SHP77 (cell line): ENCODE measurements around the gene CIAO1.
"Not testable (repeated sequence)": the region's sequence is repeated elsewhere in the genome, so short reads cannot be mapped to it uniquely, and the experiment has no call there.

Experiments
- DNase-seq, 2 experiments: peaks; one replicate each; lab custom pipeline; 2025; lab: John Stamatoyannopoulos, UW

CIAO1 gene

DNA sequence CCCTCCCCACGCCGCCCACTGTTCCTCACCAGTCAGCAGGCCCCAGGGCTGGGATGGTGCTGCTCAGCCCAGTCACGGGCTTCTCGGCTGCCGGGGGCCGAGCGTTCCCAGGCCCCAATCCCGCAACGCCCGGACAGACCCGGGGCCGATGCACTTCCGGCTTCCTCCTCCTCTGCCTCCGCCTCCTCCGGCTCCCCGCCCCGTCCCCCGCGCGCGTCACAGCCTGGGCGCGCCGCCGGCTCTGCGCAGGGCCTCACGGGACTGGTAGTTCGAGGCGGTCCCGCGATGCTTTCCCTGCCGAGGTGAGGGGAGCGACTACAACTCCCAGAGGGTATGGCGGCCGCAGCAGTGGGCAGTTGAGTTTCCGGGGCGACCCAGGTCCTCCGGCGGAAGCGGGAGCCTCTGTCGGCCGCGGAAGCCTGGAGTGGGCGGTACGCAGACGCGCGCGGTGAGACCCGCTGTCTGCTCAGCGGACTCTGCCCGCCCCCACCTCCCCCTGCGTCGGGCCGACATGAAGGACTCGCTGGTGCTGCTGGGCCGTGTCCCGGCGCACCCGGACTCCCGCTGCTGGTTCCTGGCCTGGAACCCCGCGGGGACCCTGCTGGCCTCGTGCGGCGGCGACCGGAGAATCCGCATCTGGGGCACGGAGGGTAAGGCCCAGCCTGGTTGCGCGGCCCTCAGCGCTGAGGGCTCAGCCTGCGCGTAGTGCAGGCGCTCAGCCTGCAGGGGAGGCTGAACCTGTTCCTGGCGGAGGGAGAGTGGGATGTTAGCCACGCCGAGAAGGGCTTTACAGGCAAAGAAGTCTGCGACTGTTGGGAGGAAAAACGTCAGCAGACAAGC, at the start of gene CIAO1, which contains the start of gene TMEM127:
CIAO1 (plus strand) TSS at position 386 of the 840 bp plus-strand sequence; CDS start at position 512, 126 bp downstream.
TMEM127 (minus strand) TSS at position 158 of the 840 bp plus-strand sequence. CDS start 616 bp downstream, outside the sequence.
- DNase-seq: peak; percentile 95 to 96

DNA sequence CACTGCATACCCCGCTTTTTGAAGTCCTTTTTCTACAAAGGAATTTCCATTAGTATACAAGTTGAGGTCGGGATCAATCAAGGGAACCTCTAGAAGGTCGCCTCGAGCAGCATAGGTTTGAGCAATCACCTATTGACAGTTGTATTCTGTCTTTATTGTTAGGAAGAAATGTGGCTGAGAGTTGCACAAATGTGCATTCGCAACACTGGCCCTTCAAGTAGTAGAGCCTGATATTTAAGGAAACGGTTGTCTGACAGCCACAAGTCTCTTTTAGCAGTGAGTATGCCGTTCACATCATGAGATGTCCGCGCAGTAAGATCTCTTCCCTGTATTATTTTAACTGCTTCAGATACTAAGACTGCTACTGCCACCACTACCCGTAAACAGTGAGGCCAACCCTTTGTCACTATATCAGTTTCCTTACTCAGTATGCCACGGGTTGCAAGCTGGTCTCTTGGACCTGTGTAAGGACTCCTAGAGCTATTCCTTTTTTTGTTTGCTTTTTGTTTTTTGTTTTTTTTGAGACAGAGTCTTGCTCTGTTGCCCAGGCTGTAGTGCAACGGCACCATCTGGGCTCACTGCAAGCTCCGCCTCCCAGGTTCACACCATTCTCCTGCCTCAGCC, 47.4 kb upstream of the CIAO1 start:
- no peak for DNase-seq

DNA sequence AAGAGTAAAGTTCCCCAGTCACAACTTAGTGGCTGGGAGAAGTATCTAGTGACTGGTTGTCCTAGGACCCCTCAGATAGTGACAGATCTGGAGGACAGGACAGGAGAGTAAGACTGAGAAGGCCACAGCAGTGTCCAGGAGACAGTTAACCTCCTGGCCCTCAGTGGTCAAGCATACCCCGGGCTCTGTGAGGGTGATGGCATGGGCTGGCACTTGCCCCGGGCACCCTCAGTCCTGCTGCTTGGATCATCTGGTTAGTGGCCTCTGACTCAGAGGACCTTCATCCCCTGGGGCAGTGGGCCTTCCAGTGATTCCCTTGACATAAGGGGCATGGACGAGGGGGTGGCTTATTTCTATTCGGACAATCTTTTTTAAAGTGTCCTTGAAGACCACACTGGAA, 46.1 kb upstream of the CIAO1 start:
- DNase-seq: not testable (repeated sequence)

DNA sequence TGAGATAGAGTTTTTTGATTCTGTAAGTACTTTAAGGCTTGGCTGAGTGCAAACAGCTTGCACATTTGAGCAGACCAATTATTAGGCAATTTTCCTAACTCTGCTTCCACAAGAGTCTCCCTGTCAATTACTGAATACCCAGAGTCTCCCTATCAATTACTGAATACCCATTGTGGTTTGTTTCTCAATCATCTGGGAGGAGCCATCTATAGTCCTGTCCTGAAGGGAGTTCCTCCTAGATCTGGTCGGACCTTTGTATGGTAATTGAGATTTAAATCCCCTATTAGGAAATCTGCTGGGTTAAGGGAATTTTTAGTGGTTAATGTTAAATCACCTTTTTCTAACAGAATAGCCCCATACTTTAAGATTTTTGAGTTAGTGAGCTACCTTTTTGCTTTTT, 44.9 kb upstream of the CIAO1 start:
- DNase-seq: not testable (repeated sequence)

DNA sequence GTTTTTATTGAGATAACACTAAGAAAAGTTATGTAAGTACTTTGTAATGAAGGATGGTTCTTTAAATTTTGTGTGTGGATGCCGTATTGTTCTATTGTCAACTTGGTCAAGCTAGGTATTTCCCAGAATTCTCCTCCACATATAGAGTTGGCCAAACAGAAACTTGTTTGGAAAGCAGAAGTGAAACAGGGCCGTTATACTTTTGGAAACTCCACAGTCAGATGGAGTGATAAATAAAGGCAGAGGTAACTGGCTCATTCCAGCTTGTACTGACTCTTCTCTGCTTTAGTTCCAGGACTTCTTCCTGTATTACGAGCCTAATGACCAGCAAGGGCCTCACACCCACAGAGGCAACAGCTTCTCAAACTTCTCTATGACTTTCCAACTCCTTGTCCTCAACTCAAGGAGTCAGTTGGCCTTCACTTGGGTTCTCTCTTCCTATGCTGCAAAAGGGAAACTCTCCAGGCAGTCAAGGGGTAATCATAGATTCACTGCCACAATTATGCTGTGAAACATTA, 41.0 kb upstream of the CIAO1 start:
- DNase-seq: no peak

DNA sequence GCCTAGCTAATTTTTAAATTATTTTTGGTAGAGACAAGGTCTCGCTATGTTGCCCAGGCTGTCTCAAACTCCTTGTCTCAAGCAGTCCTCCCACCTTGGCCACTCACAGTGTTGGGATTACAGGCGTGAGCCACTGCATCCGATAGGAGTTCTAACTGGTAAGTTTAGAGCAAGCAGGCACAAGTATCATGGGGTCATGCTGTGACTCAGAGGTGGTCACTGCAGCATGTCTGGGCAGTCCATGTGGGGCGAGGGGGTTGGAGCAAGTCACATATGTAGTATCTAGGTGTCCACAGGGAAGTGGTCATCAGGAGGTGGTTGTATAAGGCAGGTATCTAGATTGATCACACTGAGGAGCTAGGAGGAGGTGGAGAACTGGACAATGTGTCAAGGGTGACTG, 34.7 kb upstream of the CIAO1 start:
- DNase-seq: no peak

DNA sequence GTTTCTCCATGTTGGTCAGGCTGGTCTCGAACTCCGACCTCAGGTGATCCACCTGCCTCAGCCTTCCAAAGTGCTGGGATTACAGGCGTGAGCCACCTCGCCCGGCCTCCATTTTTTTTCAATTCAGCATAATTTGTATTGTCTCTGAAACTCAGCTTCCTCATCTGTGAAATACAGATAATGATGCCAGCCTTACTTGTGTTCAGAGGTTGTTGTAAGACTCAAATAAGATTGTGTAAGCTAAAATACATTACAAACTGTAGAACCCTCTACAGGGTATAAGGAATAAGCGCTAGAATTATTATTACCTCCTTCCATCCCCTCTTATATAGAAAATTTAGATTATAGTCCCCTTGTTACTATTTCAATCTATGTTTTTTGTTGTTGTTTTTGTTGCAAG, 32.6 kb upstream of the CIAO1 start:
- no peak for DNase-seq

DNA sequence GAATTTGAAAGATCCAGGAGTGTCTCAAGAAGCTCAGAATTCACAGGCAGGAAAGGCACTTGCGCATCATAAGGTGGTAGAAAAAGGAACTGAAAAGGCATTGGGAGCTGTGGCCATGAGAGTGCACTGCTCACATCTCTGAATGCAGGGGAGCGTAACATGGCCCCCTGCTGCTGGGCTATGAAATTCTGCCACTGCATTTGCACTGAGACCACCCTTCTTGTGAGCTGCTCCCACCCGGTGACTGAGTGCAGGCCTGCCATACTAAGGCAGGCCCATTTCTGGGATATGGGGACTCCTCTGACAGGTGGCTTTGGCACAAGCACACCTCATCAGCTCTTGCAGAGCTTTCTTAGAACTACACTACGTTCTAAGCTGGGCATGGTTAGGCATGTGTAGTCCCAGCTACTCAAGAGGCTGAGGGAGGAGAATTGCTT, 32.1 kb upstream of the CIAO1 start:
- DNase-seq: no peak

DNA sequence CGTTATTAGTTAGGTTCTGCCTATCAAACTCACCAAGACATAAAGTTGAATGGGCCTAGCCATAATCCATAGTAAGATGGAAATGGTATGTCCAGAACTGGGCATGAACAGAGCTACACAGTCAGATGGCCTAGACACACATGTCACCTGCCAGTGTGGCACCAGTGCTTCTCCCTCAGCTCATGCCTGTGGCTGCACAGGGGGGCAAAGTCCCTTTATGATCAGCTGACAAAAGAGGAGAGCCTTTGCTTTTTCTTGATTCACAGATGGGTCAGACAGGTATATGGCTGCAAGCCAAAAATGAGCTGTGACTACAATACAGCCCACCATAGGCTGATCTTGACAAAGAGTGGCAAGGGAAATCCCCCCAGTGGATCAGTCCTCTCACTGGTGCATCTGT, 29.1 kb upstream of the CIAO1 start:
- no peak for DNase-seq

DNA sequence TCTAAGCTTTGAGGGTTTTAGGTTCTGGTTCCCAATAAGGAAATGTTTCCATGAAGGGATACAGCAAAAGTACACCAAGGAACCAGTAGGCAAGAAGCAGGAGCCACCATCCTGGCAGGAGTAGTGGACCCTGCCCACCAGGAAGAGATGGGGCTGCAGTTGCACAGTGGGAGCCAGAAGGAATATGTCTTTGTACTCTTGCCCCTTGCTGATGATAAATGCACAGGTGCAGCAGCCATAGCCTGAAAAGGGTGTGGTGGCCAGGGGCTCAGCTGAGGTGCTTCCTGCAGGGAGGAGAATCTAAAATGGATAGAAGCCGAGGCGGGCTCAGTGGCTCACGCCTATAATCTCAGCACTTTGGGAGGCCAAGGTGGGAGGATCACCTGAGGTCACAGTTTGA, 27.8 kb upstream of the CIAO1 start:
- no peak for DNase-seq

DNA sequence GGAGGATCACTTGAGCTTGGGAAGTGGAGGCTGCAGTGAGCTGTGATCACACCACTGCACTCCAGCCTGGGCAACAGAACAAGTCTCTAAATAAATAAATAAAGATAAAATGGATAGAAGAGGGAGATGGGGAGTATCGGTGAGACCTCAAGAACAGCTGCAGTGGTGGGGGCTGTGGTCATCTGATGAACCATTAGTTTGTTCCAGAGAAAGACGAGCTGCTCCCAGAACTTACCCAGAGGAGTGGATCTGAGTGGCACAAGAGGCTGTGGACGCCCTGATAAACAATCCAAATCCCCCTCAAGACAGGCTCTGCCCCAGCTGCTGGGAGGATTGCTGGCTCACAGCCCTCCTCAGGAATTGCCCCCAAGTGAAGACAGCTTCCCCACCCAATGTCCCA, 26.9 kb upstream of the CIAO1 start:
- DNase-seq: no peak

DNA sequence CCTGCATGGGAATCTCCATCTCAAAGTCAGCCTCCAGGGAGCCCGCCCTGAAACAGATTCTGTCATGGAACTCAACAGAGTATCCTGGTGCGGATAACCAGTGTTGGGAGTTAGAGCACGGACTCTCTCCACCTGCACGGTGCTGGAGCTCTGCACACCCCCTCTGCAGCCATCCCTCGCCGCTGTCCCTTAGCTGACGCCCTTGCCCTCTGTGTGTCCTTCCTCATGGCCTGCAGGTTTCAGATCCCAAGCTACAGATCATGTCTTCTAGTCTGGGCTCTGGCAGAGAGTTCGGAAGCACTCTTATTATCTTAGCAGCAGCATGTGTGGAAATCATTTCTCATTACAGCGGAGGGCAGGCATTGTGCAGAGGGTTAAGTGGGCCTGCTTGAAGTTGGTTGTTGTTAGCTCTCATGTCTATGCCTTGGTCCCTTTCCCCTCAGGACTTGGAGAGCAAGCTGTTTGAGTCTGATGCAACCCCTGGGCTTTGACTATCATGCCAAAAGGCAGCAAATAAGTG, 26.2 kb upstream of the CIAO1 start:
- no peak for DNase-seq

DNA sequence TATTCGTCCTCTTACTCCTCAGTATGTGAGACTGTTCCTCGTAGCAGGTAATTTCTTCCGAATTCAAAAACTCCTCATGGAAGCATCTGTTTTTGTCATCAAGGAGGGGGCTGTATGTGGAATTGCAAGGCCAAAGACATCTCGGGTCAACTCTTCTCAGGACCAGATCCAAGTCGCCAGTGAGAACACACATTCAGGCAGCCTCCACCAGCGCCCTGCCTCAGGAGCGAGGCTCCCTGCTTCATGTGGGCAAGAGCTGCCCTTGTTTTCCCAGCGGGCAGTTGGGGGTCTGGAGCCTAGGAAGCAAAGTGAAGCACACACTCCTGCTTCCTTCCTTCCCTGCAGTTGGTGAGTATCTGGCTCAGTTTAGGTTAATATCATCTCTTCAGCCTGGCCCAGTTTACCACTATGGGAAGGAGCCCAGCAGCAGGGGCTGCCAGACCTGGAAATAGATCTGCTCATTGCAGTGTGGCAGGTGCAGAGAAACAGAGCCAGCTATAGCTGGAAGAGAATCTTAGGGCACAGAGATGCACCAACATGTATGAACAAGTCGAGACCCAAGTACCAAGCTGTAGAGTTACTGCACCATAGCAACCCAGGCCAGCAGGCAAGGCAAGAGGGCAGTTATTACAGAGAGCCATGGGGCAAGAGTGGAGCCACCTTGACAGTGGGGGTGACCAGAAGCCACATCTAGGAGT, 25.5 kb upstream of the CIAO1 start:
- no peak for DNase-seq

DNA sequence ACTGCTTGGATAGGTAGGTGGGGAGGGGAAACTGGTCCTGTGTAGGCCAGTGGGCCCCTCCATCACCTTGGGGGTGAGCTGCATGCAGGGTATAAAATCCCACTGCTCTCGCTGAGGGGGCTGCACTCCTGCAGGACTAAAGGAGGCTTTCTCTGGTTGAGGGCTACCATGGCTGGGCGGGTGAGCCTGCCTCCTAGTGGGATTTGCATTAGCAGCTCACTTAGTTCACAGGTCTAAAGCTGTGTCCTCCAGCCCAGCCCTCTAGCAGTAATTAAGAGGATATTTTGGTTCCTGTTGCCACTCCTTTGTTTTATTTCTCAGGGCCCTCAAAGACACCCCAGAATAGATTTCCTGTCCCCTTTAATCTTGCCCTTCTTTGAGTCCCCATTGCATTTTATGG, 24.8 kb upstream of the CIAO1 start:
- no peak for DNase-seq

DNA sequence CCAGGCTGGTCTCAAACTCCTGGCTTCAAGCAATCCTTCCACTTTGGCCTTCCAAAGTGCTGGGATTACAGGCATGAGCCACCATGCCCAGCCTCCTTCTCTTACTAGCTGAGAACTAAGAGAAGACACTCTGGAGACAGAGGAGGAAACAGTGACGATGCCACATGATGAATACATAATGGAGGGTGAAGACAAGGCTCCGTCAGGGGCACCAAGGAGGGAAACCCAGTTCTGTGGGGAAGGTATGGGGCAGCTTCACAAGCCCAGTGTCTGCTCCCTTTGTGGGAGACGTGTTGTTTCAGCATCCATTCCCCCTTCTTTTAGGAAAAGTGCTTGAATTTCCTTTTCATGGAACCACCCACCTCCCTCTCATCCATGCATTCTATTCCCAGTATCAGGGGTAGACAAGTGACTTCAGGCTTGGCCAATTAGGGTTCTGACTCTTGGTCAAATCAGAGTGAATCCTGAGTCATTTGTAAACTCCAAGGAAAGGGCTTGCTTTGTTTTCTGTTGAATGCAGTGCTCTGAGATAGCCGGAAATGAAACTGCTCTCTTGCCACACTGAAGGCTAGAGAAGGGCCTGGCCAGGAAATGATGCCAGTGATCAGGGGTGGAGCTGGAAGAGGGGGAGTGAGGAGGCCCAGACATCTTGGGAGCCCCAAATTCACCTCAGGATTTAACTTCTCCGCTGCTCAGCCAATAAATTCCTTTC, 24.0 kb upstream of the CIAO1 start:
- DNase-seq: no peak

DNA sequence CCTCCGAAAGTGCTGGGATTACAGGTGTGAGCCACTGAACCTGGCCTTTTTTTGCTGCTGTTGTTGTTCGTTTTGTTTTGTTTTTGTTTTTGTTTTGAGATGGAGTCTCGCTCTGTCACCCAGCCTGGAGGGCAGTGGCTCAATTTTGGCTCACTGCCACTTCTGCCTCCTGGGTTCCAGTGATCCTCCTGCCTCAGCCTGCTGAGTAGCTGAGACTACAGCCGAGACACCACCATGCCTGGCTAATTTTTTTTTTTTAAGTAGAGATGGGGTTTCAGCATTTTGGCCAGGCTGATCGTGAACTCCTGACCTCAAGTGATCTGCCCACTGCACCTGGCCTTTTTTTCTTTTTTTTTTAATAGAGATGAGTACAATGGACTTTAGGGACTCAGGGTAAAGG, 22.2 kb upstream of the CIAO1 start:
- no peak for DNase-seq

DNA sequence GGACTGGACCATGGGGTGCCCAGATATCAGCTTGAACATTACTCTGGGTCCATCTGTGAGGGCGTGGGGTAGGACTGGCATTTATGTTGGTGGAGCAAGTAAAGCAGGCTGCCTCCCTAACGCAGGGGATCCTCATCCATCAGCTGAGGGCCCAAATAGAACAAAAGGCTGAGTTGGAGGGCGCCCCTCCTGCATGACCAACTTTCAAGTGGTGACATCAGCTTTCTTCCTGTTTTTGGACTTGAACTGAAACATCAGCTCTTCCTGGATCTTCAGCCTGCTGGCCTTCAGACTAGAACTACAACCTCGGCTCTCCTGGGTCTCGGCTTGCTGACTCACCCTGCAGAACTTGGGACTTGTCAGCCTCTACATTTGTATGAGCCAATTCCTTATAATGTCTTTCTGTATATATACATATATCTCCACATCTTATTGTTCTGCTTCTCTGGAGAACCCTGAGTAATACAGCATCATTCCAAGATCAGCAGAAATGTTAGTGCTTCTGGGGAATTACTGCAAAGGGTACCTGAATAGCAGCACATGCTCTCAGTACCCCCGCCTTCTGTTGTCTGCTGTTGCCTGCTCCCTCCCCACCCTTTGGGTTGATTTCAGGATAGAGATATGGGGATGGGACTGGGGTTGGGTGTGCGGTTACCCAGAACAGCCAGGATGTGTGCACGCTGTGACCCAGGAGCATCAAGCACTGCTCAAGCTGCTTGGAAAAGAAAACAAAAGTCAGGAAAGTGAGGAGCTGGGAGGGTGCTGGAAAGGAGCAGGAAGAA, 20.2 kb upstream of the CIAO1 start:
- DNase-seq: no peak

DNA sequence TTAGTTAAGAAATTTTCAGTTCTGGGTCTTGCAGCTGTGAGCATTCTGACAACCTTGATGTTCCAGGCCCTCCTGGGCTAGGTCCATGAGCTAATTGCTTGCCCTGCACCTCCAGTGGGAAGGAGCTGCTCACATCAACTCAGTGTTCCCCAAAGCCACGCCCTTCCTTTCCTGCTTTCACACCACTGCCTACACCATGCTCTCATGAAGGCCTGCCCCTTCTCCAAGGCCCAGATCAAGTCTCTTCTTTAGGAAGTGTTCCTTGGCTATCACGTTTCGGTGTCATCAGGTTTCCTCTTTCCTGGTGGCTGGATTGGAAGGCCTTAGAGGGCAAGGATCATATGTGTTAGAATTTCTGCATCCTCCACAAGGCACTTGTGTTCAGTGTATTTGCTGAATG, 19.0 kb upstream of the CIAO1 start:
- no peak for DNase-seq

DNA sequence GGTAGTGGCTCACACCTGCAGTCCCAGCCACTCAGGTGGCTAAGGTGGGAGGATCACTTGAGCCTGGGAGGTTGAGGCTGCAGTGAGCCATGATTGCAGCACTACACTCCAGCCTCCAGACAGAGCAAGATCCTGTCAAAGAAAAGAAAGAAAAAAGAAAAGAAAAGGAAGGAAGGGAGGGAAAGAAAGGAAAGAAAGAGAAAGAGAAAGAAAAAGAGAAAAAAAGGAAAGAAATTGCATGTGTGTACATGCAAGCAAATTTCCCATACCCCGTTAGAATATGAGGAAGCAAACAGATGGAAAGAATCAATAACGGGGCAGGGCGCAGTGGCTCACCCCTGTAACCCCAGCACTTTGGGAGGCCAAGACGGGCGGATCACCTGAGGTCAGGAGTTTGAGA, 18.1 kb upstream of the CIAO1 start:
- no peak for DNase-seq

DNA sequence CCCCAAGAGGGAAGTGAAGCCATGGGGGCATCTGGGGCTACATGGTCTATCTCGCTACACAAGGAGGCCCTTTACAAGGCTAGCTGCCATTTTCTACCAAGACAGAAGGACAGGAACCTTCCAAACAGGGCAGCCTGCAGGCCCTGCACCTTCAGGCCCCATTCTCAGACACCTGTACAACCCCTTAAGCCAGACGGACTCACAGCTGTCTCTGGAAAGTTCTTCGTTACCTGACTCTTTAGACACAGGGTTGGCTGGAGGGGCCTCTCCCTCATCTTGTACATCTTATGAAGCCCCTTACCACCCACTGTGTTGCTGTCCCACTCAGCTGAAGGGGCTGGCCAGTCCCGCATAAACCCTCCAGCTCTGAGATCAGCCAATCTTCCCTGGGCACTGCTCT, 17.4 kb upstream of the CIAO1 start:
- DNase-seq: no peak

DNA sequence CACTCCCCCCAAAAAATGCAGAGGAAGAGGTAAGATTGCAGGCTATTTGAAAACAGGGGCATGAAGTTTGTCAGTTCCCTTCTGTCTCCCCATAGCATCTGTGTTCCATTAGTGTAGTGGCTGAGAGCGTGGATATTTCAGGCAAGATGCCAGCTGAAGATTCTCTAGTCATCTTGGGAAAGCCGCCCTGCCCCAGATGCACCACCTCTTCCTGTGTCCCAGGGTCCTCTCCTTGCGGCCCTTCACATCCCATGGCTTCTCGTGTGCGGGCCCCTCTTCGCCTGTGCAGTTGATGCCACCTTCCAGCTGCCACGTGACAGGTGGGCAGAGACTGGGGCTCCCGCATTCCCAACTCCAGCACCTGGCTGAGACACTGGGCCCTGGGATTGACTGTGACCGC, 16.4 kb upstream of the CIAO1 start:
- DNase-seq: no peak
